Osteoblast (primary cell): ENCODE results near the gene BICD2. TPM values are rescaled to one million over a fixed set of nuclear protein-coding genes. Genes with fewer than 3 reads are reported as not detected.

Experiments used
- DNase-seq: peaks from one replicate; pipeline ENCODE4 v3.0.0; 2011; ENCODE audit warnings: low spot score, mixed read lengths; ENCODE audit not compliant: insufficient read length; ENCODE audit errors: missing footprints
- H2AFZ ChIP-seq: 2 replicates; pipeline ENCODE4 v1.6.0; 2011; ENCODE audit warnings: mild to moderate bottlenecking, low read length
- H3K27ac ChIP-seq: 2 replicates; pipeline ENCODE4 v1.5.1; 2011; ENCODE audit warnings: mild to moderate bottlenecking, low read depth, low read length, moderate library complexity
- H3K27me3 ChIP-seq: 2 replicates; pipeline ENCODE4 v1.6.0; 2012; ENCODE audit warnings: mild to moderate bottlenecking, control low read depth, inconsistent platforms, low read length, moderate library complexity; ENCODE audit not compliant: insufficient read depth
- H3K36me3 ChIP-seq: 2 replicates; pipeline ENCODE4 v1.5.1; 2011; ENCODE audit warnings: mild to moderate bottlenecking, low read length, control low read depth, moderate library complexity; ENCODE audit not compliant: insufficient read depth
- H3K4me1 ChIP-seq: 2 replicates; pipeline ENCODE4 v1.5.1; 2011; ENCODE audit warnings: mild to moderate bottlenecking, low read length, control low read depth, moderate library complexity; ENCODE audit not compliant: insufficient read depth
- H3K4me2 ChIP-seq: 2 replicates; pipeline ENCODE4 v1.6.0; 2011; ENCODE audit warnings: mild to moderate bottlenecking, low read length; ENCODE audit not compliant: insufficient read depth
- H3K4me3 ChIP-seq: fragments of 200-600 bp; sonication (generic); 3 replicates; pipeline ENCODE4 v1.5.1; 2012; ENCODE audit warnings: mild to moderate bottlenecking, low read length, inconsistent platforms; ENCODE audit not compliant: insufficient read depth
- H3K79me2 ChIP-seq: 2 replicates; pipeline ENCODE4 v1.6.0; 2012; ENCODE audit warnings: mild to moderate bottlenecking, low read length, control low read depth, inconsistent platforms; ENCODE audit not compliant: insufficient read depth
- H3K9me3 ChIP-seq: 2 replicates; pipeline ENCODE4 v1.5.1; 2011; ENCODE audit warnings: low read depth, low read length, control low read depth
- H4K20me1 ChIP-seq: 2 replicates; pipeline ENCODE4 v1.6.0; 2012; ENCODE audit warnings: mild to moderate bottlenecking, low read length, control low read depth; ENCODE audit not compliant: insufficient read depth
- total RNA-seq: library from RNA; depleted of rRNA; stranded (reverse); fragments of >200 nt; gene quantifications from 2 replicates; pipeline ENCODE4 v1.2.3, GENCODE V29; 2012
- TF ChIP-seq, protein P1 (sequence below): IDR thresholded peaks from 2 replicates; pipeline ENCODE4 v1.5.1; 2011; ENCODE audit warnings: mild to moderate bottlenecking, low read depth, low read length, moderate library complexity; ENCODE audit errors: extremely low read depth

The BICD2 gene
- total RNA-seq, 1 donor = 31.8 TPM

DNA sequence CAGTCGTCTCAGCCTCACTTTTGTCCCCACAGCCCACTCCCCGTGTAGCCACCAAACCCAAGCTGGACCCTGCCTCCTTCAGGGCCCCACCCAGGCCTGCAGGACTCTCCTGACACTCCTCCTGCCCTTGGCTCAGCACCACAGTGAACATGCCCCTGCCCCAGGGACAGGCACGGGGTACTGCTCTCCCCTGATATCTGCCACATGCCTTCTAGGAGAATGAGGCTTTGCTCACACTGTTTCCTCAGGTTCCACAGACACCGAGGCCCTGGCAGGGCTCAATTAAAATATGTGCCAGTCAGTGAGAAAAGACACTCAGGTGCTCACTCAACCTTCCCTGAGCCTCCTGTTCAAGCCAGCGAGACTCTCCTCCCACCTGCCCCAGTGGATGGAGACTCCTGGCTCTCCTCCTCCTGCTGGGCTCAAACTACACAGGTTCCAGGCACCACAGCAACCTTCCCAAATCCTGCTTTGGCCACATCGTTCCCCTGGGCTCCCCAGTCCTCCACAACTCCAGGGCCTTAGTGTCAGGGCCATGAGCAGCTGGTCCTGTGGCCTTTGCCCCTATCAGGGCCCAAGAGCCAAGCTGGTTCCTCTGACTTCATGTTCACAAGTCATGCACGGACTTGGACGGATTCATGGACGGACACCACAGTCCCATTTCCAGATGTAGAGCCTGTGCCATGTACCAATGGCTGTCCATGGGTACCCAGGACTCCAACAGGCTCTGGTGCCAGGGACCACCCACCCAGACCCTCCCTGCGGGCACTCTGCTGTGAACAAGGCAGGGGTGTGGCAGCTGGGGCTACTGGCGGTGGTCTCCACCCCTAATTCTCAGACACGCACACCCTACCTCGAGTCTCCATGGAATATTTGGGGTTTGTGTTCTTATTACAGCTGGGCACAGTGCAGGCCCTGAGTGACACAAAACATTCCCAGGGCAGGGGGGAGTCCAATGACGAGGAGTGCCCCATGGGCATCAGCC, 36.6 kb downstream of the BICD2 start:
- no peaks in the 10 kb centered on the region for H3K9me3 ChIP-seq
- H3K36me3 ChIP-seq = peaks cover 3% of the 10 kb centered on the region
- no peak overlapping the region for H2AFZ ChIP-seq
- no peak overlapping the region for H3K27ac ChIP-seq
- DNase-seq = peak; percentile 50
- H3K4me2 ChIP-seq = no peak overlapping the region
- H3K4me3 ChIP-seq = no peak overlapping the region
- H3K79me2 ChIP-seq = peaks cover 90% of the 10 kb centered on the region
- TF ChIP-seq, protein P1, sequence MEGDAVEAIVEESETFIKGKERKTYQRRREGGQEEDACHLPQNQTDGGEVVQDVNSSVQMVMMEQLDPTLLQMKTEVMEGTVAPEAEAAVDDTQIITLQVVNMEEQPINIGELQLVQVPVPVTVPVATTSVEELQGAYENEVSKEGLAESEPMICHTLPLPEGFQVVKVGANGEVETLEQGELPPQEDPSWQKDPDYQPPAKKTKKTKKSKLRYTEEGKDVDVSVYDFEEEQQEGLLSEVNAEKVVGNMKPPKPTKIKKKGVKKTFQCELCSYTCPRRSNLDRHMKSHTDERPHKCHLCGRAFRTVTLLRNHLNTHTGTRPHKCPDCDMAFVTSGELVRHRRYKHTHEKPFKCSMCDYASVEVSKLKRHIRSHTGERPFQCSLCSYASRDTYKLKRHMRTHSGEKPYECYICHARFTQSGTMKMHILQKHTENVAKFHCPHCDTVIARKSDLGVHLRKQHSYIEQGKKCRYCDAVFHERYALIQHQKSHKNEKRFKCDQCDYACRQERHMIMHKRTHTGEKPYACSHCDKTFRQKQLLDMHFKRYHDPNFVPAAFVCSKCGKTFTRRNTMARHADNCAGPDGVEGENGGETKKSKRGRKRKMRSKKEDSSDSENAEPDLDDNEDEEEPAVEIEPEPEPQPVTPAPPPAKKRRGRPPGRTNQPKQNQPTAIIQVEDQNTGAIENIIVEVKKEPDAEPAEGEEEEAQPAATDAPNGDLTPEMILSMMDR = no peak
- peaks cover 49% of the 10 kb centered on the region for H4K20me1 ChIP-seq
- no peaks in the 10 kb centered on the region for H3K27me3 ChIP-seq
- H3K4me1 ChIP-seq = no peaks in the 10 kb centered on the region

DNA sequence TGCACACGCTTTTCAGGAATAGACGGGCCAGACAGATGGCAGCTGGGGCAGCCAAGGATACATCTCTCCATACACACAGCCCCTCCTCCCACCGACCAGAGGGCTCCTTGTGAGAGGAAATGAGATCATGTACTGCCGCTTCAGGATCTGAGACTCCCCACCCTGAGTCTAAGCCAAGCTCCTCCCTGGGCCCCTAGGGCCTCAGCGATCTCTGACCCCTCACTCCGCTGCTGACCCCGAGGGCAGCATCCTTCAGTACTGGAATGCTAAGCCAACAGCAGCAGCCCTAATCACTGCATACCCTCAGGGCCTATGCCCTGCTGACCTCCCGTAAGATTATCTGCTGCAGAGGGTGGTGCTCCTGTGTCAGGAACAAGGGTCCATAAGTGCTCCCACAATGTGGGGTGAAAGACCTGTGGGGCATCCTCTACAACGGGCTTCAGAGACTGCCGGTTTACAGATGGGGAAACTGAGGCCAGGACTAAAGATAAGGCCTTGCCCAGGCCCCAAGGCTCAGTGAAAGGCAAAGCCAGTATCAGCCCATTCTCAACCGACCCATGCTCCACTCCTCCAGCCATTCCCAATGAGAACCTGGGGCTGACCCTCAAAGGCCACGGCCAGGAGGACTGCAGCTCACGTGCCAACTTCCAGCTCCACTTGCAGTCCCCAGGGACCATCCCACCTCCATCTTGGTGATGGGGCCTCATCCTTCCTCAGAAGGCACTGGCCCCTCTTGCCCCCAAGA, 37.5 kb downstream of the BICD2 start:
- peaks cover 3% of the 10 kb centered on the region for H3K36me3 ChIP-seq
- TF ChIP-seq, protein P1 = no peak
- no peaks in the 10 kb centered on the region for H3K27me3 ChIP-seq
- H4K20me1 ChIP-seq = peaks cover 51% of the 10 kb centered on the region
- peak; percentile 89 for DNase-seq
- H3K9me3 ChIP-seq = no peaks in the 10 kb centered on the region
- no peak overlapping the region for H2AFZ ChIP-seq
- H3K79me2 ChIP-seq = peaks cover 86% of the 10 kb centered on the region
- H3K4me1 ChIP-seq = no peaks in the 10 kb centered on the region
- no peak overlapping the region for H3K4me3 ChIP-seq
- no peak overlapping the region for H3K27ac ChIP-seq
- H3K4me2 ChIP-seq = no peak overlapping the region

DNA sequence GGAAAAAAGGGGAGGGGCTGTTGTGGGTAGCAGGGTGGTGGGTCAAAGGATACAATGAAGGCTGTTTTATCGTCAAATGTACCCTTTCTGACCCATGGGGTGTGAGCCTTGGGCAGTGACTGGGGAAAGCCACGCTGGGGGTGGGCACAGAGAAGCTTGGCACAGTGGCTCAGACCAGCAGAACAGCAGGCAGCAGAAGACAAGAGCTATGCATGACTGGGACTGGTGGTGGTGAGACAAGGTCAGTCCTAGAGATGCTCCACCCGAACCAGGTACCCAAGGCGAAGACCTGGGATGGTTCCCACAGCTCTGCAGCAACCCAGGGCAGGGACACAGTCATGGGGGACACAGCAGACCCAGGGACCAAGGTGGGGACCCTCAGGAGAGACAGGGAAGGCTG, 38.3 kb downstream of the BICD2 start:
- no peaks in the 10 kb centered on the region for H3K27me3 ChIP-seq
- H4K20me1 ChIP-seq = peaks cover 48% of the 10 kb centered on the region
- TF ChIP-seq, protein P1 = no peak
- no peaks in the 10 kb centered on the region for H3K9me3 ChIP-seq
- no peak overlapping the region for H3K4me3 ChIP-seq
- H3K4me2 ChIP-seq = no peak overlapping the region
- H3K27ac ChIP-seq = no peak overlapping the region
- DNase-seq = no peak
- H2AFZ ChIP-seq = no peak overlapping the region
- H3K79me2 ChIP-seq = peaks cover 78% of the 10 kb centered on the region
- peaks cover 8% of the 10 kb centered on the region for H3K36me3 ChIP-seq
- H3K4me1 ChIP-seq = no peaks in the 10 kb centered on the region

DNA sequence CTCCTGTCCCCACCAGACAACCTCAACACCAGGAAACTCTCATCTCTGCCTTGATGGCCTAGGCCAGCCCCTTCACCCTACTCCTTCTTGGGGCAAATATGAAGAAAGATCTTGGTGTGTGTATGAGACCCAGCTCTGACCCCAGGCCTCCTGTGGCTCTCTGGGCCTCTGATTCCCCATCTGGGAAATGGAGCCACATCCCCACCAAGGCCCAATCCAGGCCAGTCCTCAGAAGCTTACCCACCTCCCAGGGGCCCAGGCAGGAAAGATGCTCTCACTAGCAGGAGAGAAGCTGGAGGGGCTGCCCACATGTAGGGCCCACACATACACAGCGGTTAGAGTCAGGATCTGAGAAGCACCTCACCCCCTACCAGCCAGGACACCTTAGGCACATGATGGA, 38.9 kb downstream of the BICD2 start:
- H3K36me3 ChIP-seq = peaks cover 11% of the 10 kb centered on the region

More for the DNA sequence above, 38.9 kb downstream of the BICD2 start:
- Histone ChIP-seq H2AFZ (no peak overlapping the region), H3K27ac (no peak overlapping the region), H3K27me3 (no peaks in the 10 kb centered on the region), H3K4me2 (no peak overlapping the region), H3K4me3 (no peak overlapping the region), H4K20me1 (peaks cover 43% of the 10 kb centered on the region), H3K9me3 (no peaks in the 10 kb centered on the region), H3K79me2 (peaks cover 73% of the 10 kb centered on the region), H3K4me1 (no peaks in the 10 kb centered on the region)
- DNase-seq = no peak
- TF ChIP-seq, protein P1 = no peak
